NCI-H146 (cell line): ENCODE measurements around the gene EFS.

Source experiments
- DNase-seq: peaks from one replicate; lab custom pipeline; 2025; lab: John Stamatoyannopoulos, UW

Gene EFS

DNA sequence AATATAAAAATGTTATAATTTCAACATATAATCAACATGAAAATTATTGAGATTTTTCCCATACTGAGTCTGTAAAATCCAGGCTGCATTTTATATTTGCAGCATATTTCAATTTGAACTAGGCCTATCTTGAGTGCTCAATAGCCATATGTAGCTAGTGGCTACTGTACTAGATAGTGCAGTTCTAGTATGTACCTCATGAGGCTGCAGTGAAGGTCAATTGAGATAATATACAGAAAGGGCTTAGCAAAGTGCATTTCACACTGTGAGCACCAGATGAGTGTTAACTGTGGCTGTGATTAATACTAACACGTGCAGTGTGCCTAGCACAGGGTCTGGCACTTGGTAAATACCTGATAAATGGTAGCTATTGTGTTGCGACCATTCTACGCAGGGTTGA, 6.9 kb downstream of the EFS start:
- no peak for DNase-seq

GRCh38 chr14:23357261-23357660, 7.7 kb downstream of the EFS start:
- no peak for DNase-seq

- no peak for DNase-seq
Measured at GRCh38 chr14:23356662-23357061, 8.3 kb downstream of the EFS start.

GRCh38 chr14:23355871-23356435, 9.0 kb downstream of the EFS start:
- no peak for DNase-seq

DNA sequence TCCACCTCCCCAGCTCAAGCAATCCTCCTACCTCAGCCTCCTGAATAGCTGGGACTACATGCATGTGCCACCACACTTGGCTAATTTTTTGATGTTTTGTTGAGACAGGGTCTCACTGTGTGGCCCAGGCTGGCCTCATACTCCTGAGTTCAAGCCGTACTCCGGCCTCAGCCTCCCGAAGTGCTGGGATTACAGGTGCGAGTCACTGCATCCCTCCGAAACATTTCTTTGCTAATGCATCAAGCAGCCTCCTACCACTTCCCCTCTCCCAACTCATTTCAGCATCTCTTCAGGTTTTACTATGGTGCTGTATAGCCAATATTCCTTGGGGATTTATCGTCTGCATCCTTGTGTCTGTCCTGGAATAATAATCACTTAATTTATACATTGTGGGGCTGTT, 10.0 kb downstream of the EFS start:
- no peak for DNase-seq

DNA sequence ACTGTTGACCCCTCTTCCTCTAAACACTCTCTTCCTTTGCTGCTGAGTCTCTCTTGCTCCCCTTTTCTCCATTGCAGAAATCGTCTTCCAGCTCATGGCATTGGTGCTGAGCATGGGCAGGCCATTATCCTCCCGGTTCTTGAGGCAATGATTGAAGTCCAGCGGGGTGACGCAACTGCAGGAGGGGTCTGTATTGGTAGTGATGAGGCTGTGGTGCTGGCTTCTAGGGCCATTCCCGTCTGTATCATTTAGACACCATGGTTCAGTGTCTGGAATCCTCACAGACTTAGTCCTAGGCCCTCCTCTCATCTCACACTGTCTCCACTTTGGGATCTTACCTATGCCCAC, 11.6 kb downstream of the EFS start:
- no peak for DNase-seq

DNA sequence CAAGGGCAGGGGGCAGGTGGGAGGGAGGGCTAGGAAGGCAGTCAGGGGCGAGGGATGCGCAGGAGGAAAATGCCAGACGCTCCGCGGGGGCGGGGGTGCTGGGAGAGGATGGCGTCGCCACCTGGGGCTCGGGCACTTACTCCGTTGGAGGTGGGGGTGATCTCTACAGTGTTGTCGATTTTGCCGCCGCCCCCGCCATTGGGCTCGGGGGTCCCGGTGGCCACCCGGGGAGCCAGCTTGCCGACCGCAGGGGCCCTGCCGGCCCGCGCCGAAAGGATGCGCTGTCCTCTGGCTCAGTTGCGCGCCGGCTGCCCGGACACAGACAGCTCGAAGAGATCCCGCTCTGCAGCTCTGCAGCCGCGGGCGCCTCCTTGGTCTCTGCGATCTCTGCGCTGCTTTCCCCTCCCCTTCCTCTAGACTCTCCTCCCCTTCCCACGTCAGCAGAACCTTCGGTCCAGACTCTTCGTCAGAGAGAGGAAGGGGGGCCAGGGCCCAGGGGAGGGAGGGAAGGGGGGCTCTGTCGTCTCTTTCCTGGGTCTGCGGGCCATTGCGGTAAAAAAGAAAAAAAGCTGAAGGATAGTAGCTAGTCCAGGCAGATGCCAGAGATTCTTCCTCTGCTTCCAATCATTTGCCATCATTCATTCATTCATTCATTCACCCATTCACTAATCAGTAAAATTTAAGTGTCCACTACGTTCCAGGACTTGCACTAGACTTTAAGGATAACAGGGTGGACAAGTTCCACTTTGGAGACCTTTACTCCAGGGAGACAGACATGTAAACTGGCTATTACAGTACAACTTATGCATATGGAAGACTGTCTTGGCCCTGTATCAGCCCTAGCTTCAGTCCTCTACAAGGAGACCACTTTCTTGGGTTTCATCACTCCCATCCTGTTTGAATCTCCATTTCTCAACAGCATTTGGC, 12.2 kb downstream of the EFS start, which contains the start of gene SLC22A17:
SLC22A17 (minus strand) TSS at position 382 of the 927 bp plus-strand sequence.
- DNase-seq: peak; percentile 57

- peak; percentile 40 for DNase-seq
Measured at GRCh38 chr14:23351681-23352505, 13.1 kb downstream of the EFS start.

- DNase-seq: no peak
Measured at GRCh38 chr14:23349156-23349845, 15.7 kb downstream of the EFS start.

- DNase-seq: no peak
Measured at GRCh38 chr14:23348297-23348655, 16.7 kb downstream of the EFS start.

DNA sequence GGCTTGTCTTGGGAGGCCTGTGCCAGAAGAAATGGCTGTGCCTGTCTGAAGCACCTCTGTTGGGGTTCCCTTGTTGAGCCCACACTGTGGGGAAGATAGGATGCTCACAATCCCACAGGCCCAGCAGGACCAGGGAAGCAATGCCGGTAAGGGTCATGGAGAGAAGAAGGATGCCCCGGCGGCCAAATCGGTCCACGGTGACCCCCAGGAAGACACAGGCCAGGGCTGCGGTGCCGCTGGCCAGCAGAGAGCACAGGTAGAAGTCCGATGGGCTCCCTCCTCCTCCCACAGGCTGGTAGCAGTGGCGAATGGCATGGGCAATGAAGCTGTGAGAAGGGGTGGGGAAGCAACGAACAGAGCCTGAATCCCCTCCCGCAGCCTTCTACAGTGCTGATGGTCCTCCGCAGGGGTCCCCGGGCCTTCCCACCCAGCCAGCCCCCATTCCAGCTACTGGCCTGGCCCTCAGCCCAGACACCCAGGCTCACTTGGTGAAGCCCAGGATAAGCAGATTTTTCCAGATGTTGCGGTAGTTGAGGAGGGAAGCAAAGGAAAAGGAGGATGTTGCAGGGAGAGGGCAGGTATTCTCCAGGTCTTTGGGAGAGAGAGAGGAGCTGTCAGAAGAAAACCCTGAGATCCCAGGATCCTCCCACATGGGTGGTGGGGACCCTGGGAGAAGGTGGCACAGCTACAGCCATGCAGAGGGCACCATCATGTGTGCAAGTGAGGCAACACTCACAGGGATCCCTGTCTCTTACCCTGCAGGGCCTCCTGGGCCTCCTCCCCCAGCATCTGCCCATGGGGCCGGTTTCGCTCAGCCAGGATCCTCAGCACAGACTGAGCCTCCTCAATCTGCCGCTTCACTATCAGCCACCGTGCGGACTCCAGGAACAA, 17.3 kb downstream of the EFS start:
- no peak for DNase-seq

DNA sequence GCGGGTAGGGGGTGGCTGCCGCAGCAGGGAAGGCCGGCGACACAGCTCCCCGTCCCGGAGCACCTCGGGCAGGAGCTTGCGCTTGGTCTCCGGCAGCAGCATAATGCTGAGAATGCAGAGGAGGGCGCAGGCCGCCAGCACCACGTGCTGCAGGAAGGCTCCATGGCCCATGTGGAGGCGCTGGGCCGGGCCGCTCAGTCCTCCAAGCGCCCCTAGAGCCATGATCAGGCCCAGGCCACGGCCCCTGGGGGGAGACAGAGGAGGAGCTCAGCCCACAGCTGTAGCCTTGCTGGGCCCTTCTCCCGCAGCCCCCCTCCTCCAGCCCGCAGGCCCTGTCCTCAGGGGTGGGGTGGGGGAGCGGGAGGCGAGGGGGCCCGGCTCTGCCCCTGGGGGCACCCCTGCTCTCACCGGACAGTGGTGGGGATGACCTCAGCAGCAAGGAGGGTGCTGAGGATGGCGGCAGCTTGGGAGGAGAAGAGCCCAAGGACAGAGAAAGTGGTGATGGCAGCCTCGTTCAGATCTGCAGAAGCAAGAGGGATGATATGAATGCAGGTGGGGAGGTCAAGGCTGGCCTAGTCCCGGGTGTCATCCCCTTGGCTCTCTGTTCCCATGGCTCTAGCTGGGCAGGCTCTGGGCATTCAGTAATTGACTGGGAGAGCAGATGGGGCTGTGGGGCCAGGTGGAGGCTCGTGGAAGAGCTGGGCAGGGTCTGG, 18.1 kb downstream of the EFS start:
- DNase-seq: no peak

GRCh38 chr14:23345987-23346692, 18.8 kb downstream of the EFS start:
- DNase-seq: peak; percentile 14

- no peak for DNase-seq
Measured at GRCh38 chr14:23344481-23344880, 20.5 kb downstream of the EFS start.

DNA sequence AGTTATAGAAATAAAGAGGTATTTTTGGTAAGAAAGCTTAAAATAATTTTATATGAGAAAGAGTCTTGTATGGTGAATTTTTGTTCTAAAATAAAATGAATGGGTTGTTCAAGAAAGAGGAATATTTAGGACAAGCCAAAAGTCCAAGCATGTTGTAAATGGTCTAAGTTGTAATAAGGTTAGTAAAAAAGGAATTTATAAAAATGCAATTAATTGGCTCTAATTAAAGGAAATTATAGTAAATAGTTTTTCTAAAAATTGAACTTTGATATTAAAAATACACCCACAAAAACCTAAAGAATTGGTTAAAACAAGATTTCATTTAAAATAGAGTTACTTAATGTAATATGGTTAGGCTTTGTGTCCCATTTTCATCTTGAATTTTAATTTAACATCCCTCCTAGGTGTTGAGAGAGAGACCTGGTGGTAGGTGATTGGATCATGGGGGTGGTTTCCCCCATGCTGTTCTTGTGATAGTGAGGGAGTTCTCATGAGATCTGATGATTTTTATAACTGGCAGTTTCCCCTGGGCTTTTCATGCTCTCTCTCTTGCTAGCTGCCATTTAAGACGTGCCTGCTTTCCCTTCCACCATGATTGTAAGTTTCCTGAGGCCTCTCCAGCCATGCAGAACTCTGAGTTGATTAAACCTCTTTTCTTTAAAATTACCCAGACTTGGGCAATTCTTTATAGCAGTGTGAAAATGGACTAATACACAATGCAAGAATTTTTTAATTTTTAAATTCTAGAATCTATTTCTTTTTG, 25.3 kb downstream of the EFS start:
- DNase-seq: no peak

GRCh38 chr14:23335623-23336022, 29.3 kb downstream of the EFS start:
- no peak for DNase-seq

- DNase-seq: peak; percentile 69
Measured at GRCh38 chr14:23327947-23328744, 36.8 kb downstream of the EFS start.
